Choroid plexus epithelial cell (primary cell): ENCODE results near the gene WWOX.

Experiments
- DNase-seq: peaks from one replicate; pipeline ENCODE4 v3.0.0-alpha.2; 2010; ENCODE audit warnings: low read depth
- H3K4me3 ChIP-seq: 2 replicates; pipeline ENCODE4 v1.5.1; 2011; ENCODE audit warnings: low read depth, mild to moderate bottlenecking, control low read depth, low read length, moderate library complexity
- CTCF ChIP-seq: conservative IDR thresholded peaks from 2 replicates; pipeline ENCODE4 v1.5.1; 2011; ENCODE audit warnings: low read depth, mild to moderate bottlenecking, control low read depth, inconsistent platforms, low read length, moderate library complexity

WWOX gene

GRCh38 chr16:78788276-78788675 is 688.8 kb downstream of the WWOX start:
- TF ChIP-seq CTCF, result no peak

GRCh38 chr16:78788696-78789095 is 689.2 kb downstream of the WWOX start:
- TF ChIP-seq CTCF, result no peak
- DNase-seq, result no peak

More at GRCh38 chr16:78788276-78788675, 688.8 kb downstream of the WWOX start:
- DNase-seq, result no peak
- no peak overlapping the region for H3K4me3 ChIP-seq

GRCh38 chr16:78789561-78789960 is 690.1 kb downstream of the WWOX start:
- H3K4me3 ChIP-seq, result no peak overlapping the region
- no peak for TF ChIP-seq CTCF
- no peak for DNase-seq

More at GRCh38 chr16:78788696-78789095, 689.2 kb downstream of the WWOX start:
- no peak overlapping the region for H3K4me3 ChIP-seq

- TF ChIP-seq CTCF, result no peak
- DNase-seq, result no peak
- H3K4me3 ChIP-seq, result no peak overlapping the region
These were observed 691.6 kb downstream of the WWOX start for GRCh38 chr16:78791011-78791410.

GRCh38 chr16:78791926-78792325 is 692.5 kb downstream of the WWOX start:
- DNase-seq, result no peak
- no peak overlapping the region for H3K4me3 ChIP-seq
- TF ChIP-seq CTCF, result no peak

GRCh38 chr16:78792952-78793351 is 693.5 kb downstream of the WWOX start:
- no peak overlapping the region for H3K4me3 ChIP-seq
- no peak for TF ChIP-seq CTCF
- no peak for DNase-seq

- TF ChIP-seq CTCF, result no peak
- no peak for DNase-seq
- no peak overlapping the region for H3K4me3 ChIP-seq
These were observed 695.3 kb downstream of the WWOX start for GRCh38 chr16:78794581-78795250.
